GM12878 (cell line): ENCODE measurements around the gene FALEC.

ENCODE experiments used
- EZH2 ChIP-seq: IDR thresholded peaks from 2 replicates; pipeline ENCODE4 v1.6.1; 2012; ENCODE audit warnings: low read depth, mild to moderate bottlenecking, control low read depth, inconsistent platforms, low read length, borderline replicate concordance; ENCODE audit not compliant: control insufficient read depth
- FOXM1 ChIP-seq: IDR thresholded peaks from 2 replicates; pipeline ENCODE4 v1.6.1; 2012; ENCODE audit warnings: low read depth, mild to moderate bottlenecking, inconsistent platforms, low read length, moderate library complexity
- GABPA ChIP-seq: IDR thresholded peaks from 2 replicates; pipeline ENCODE4 v1.6.1; 2014; ENCODE audit warnings: antibody characterized with exemption, low read depth, mild to moderate bottlenecking, inconsistent platforms
- NKRF ChIP-seq: fragments of 450-650 bp; conservative IDR thresholded peaks from 2 replicates; pipeline ENCODE4 v1.6.1; 2017; ENCODE audit warnings: mild to moderate bottlenecking, moderate library complexity

GRCh38 chr1:150530491-150531159, 15.1 kb downstream of the FALEC start:
- TF ChIP-seq EZH2, result no peak
- TF ChIP-seq GABPA, result no peak
- no peak for TF ChIP-seq FOXM1
- TF ChIP-seq NKRF, result no peak
